AG10803 (cell line): ENCODE measurements around the gene KTN1.

Experiments
- DNase-seq: peaks from one replicate; pipeline ENCODE4 v3.0.0; 2010; ENCODE audit warnings: low read depth
- H3K4me3 ChIP-seq: 2 replicates; pipeline ENCODE4 v1.5.1; 2011; ENCODE audit warnings: mild to moderate bottlenecking, low read length, control low read depth
- CTCF ChIP-seq: conservative IDR thresholded peaks from 2 replicates; pipeline ENCODE4 v1.5.1; 2011; ENCODE audit warnings: mild to moderate bottlenecking, low read length, control low read depth, inconsistent platforms

Gene KTN1

GRCh38 chr14:55586411-55586810 is 6.4 kb downstream of the KTN1 start:
- no peak for TF ChIP-seq CTCF
- peak; percentile 11 for DNase-seq
- H3K4me3 ChIP-seq, result no peak overlapping the region

- TF ChIP-seq CTCF, result no peak
- no peak overlapping the region for H3K4me3 ChIP-seq
- DNase-seq, result no peak
These were observed 7.8 kb downstream of the KTN1 start for GRCh38 chr14:55587847-55588246.

- DNase-seq, result peak; percentile 56
- no peak overlapping the region for H3K4me3 ChIP-seq
- no peak for TF ChIP-seq CTCF
These were observed 8.3 kb downstream of the KTN1 start for GRCh38 chr14:55588259-55588699.

- no peak overlapping the region for H3K4me3 ChIP-seq
- TF ChIP-seq CTCF, result no peak
- peak; percentile 5 for DNase-seq
These were observed 9.2 kb downstream of the KTN1 start for GRCh38 chr14:55589171-55589570.

- no peak overlapping the region for H3K4me3 ChIP-seq
- no peak for DNase-seq
- TF ChIP-seq CTCF, result no peak
These were observed 12.4 kb downstream of the KTN1 start for GRCh38 chr14:55592436-55592835.

- no peak overlapping the region for H3K4me3 ChIP-seq
- no peak for DNase-seq
- TF ChIP-seq CTCF, result no peak
These were observed 13.7 kb downstream of the KTN1 start for GRCh38 chr14:55593698-55594097.

- no peak overlapping the region for H3K4me3 ChIP-seq
- TF ChIP-seq CTCF, result no peak
- DNase-seq, result no peak
These were observed 19.4 kb downstream of the KTN1 start for GRCh38 chr14:55599250-55599879.
